ENCODE measurements around the gene UGP2. TPM values are rescaled to one million over a fixed set of nuclear protein-coding genes. Genes with fewer than 3 reads are reported as not detected.

The UGP2 gene
- total RNA-seq, 1 experiment from 2014 or later: 324 TPM

GRCh38 chr2:63866009-63866709, 24.5 kb downstream of the UGP2 start:
- DNase-seq: no peak
- Histone ChIP-seq H3K27me3 (ENCODE audit: control insufficient read depth, insufficient read depth, low read length) (no peaks in the 10 kb centered on the region), H3K36me3 (replicated peaks; ENCODE audit: control insufficient read depth, insufficient read depth, low read length) (peaks cover 31% of the 10 kb centered on the region)

GRCh38 chr2:63870679-63871078, 29.0 kb downstream of the UGP2 start:
- no peak for DNase-seq
- H3K36me3 ChIP-seq (replicated peaks; ENCODE audit: control insufficient read depth, insufficient read depth, low read length): peaks cover 31% of the 10 kb centered on the region

More at GRCh38 chr2:63866009-63866709, 24.5 kb downstream of the UGP2 start:
- H3K4me3 ChIP-seq (ENCODE audit: insufficient read depth, low read depth, low read length): no peak overlapping the region

GRCh38 chr2:63871864-63872263, 30.2 kb downstream of the UGP2 start:
- H3K4me3 ChIP-seq (ENCODE audit: insufficient read depth, low read depth, low read length): no peak overlapping the region
- no peak for DNase-seq
- no peaks in the 10 kb centered on the region for H3K27me3 ChIP-seq (ENCODE audit: control insufficient read depth, insufficient read depth, low read length)
- peaks cover 31% of the 10 kb centered on the region for H3K36me3 ChIP-seq (replicated peaks; ENCODE audit: control insufficient read depth, insufficient read depth, low read length)

More at GRCh38 chr2:63870679-63871078, 29.0 kb downstream of the UGP2 start:
- no peak overlapping the region for H3K4me3 ChIP-seq (ENCODE audit: insufficient read depth, low read depth, low read length)
- H3K27me3 ChIP-seq (ENCODE audit: control insufficient read depth, insufficient read depth, low read length): no peaks in the 10 kb centered on the region

- Histone ChIP-seq H3K4me3 (ENCODE audit: insufficient read depth, low read depth, low read length) (no peak overlapping the region), H3K36me3 (replicated peaks; ENCODE audit: control insufficient read depth, insufficient read depth, low read length) (peaks cover 31% of the 10 kb centered on the region), H3K27me3 (ENCODE audit: control insufficient read depth, insufficient read depth, low read length) (no peaks in the 10 kb centered on the region)
- no peak for DNase-seq
Observed at GRCh38 chr2:63872571-63873328, 31.1 kb downstream of the UGP2 start.

- H3K4me3 ChIP-seq (ENCODE audit: insufficient read depth, low read depth, low read length): no peak overlapping the region
- peaks cover 32% of the 10 kb centered on the region for H3K36me3 ChIP-seq (replicated peaks; ENCODE audit: control insufficient read depth, insufficient read depth, low read length)
- DNase-seq: no peak
- H3K27me3 ChIP-seq (ENCODE audit: control insufficient read depth, insufficient read depth, low read length): no peaks in the 10 kb centered on the region
Observed at GRCh38 chr2:63874204-63875130, 32.8 kb downstream of the UGP2 start.

- Histone ChIP-seq H3K36me3 (replicated peaks; ENCODE audit: control insufficient read depth, insufficient read depth, low read length) (peaks cover 32% of the 10 kb centered on the region), H3K27me3 (ENCODE audit: control insufficient read depth, insufficient read depth, low read length) (no peaks in the 10 kb centered on the region), H3K4me3 (ENCODE audit: insufficient read depth, low read depth, low read length) (no peak overlapping the region)
- DNase-seq: no peak
Observed at GRCh38 chr2:63875131-63875527, 33.4 kb downstream of the UGP2 start.

GRCh38 chr2:63875559-63876245, 34.0 kb downstream of the UGP2 start:
- no peak overlapping the region for H3K4me3 ChIP-seq (ENCODE audit: insufficient read depth, low read depth, low read length)
- DNase-seq: no peak
- peaks cover 35% of the 10 kb centered on the region for H3K36me3 ChIP-seq (replicated peaks; ENCODE audit: control insufficient read depth, insufficient read depth, low read length)
- no peaks in the 10 kb centered on the region for H3K27me3 ChIP-seq (ENCODE audit: control insufficient read depth, insufficient read depth, low read length)

- Histone ChIP-seq H3K36me3 (replicated peaks; ENCODE audit: control insufficient read depth, insufficient read depth, low read length) (peaks cover 40% of the 10 kb centered on the region), H3K4me3 (ENCODE audit: insufficient read depth, low read depth, low read length) (no peak overlapping the region), H3K27me3 (ENCODE audit: control insufficient read depth, insufficient read depth, low read length) (no peaks in the 10 kb centered on the region)
- no peak for DNase-seq
Observed at GRCh38 chr2:63876311-63876710, 34.6 kb downstream of the UGP2 start.

GRCh38 chr2:63878486-63878885, 36.8 kb downstream of the UGP2 start:
- no peak for DNase-seq
- Histone ChIP-seq H3K27me3 (ENCODE audit: control insufficient read depth, insufficient read depth, low read length) (no peaks in the 10 kb centered on the region), H3K36me3 (replicated peaks; ENCODE audit: control insufficient read depth, insufficient read depth, low read length) (peaks cover 48% of the 10 kb centered on the region), H3K4me3 (ENCODE audit: insufficient read depth, low read depth, low read length) (no peak overlapping the region)

GRCh38 chr2:63879876-63880433, 38.3 kb downstream of the UGP2 start:
- Histone ChIP-seq H3K4me3 (ENCODE audit: insufficient read depth, low read depth, low read length) (no peak overlapping the region), H3K27me3 (ENCODE audit: control insufficient read depth, insufficient read depth, low read length) (no peaks in the 10 kb centered on the region), H3K36me3 (replicated peaks; ENCODE audit: control insufficient read depth, insufficient read depth, low read length) (peaks cover 44% of the 10 kb centered on the region)
- no peak for DNase-seq

GRCh38 chr2:63880625-63881024, 38.9 kb downstream of the UGP2 start:
- Histone ChIP-seq H3K36me3 (replicated peaks; ENCODE audit: control insufficient read depth, insufficient read depth, low read length) (peaks cover 48% of the 10 kb centered on the region), H3K4me3 (ENCODE audit: insufficient read depth, low read depth, low read length) (no peak overlapping the region), H3K27me3 (ENCODE audit: control insufficient read depth, insufficient read depth, low read length) (no peaks in the 10 kb centered on the region)
- DNase-seq: no peak

GRCh38 chr2:63881205-63881604, 39.5 kb downstream of the UGP2 start:
- H3K36me3 ChIP-seq (replicated peaks; ENCODE audit: control insufficient read depth, insufficient read depth, low read length): peaks cover 48% of the 10 kb centered on the region

GRCh38 chr2:63882395-63883105, 40.9 kb downstream of the UGP2 start:
- no peak for DNase-seq
- H3K27me3 ChIP-seq (ENCODE audit: control insufficient read depth, insufficient read depth, low read length): no peaks in the 10 kb centered on the region
- peaks cover 60% of the 10 kb centered on the region for H3K36me3 ChIP-seq (replicated peaks; ENCODE audit: control insufficient read depth, insufficient read depth, low read length)
- H3K4me3 ChIP-seq (ENCODE audit: insufficient read depth, low read depth, low read length): no peak overlapping the region

More at GRCh38 chr2:63881205-63881604, 39.5 kb downstream of the UGP2 start:
- Histone ChIP-seq H3K4me3 (ENCODE audit: insufficient read depth, low read depth, low read length) (no peak overlapping the region), H3K27me3 (ENCODE audit: control insufficient read depth, insufficient read depth, low read length) (no peaks in the 10 kb centered on the region)
- no peak for DNase-seq
